Mammary epithelial cell (primary cell): ENCODE results near the gene HDDC3.

Experiments
- EZH2 ChIP-seq: IDR thresholded peaks from 2 replicates; pipeline ENCODE4 v1.6.1; 2012; ENCODE audit warnings: low read length, inconsistent platforms, borderline replicate concordance
- TF ChIP-seq, protein P1 (sequence below), 2 donors: IDR thresholded peaks in 1 of 2; conservative IDR thresholded peaks in 1 of 2; 2 replicates each; pipeline ENCODE4 v1.5.1; 2011 to 2012; ENCODE audit warnings: inconsistent platforms in 2 of 2, low read length in 2 of 2, mild to moderate bottlenecking in 2 of 2, control low read depth in 1 of 2, low read depth in 1 of 2; ENCODE audit not compliant: insufficient read depth in 1 of 2; ENCODE audit errors: extremely low read depth in 1 of 2

DNA sequence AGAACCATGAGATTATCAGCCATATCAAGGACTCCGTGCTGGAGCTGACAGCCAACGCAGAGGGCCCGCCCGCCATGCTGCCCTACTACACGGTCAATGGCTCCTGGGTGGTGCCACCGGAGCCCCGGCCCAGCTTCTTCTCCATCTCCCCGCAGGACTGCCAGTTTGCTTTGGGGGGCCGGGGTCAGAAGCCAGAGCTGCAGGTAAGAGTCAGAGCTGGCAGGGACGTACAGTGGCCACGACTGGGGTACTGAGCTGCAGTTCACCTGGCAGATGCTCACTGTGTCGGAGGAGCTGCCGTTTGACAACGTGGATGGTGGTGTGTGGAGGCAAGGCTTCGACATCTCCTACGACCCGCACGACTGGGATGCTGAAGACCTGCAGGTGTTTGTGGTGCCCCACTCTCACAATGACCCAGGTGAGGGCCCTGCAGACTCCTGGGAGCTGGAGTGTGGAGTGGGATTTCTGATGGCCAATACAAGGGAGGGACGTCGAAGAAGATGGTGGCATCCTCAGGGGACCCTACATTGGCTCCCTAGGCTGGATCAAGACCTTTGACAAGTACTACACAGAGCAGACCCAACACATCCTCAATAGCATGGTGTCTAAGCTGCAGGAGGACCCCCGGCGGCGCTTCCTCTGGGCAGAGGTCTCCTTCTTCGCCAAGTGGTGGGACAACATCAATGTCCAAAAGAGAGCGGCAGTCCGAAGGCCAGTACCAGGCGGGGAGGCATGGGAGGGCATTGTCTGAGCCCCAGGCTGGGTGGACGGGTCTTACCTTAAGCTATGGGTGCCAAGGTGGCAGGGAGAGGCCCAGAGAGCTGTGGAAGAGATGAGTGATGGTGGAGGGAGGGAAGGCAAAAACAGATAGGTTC, 26.8 kb downstream of the HDDC3 start:
- TF ChIP-seq, protein P1, sequence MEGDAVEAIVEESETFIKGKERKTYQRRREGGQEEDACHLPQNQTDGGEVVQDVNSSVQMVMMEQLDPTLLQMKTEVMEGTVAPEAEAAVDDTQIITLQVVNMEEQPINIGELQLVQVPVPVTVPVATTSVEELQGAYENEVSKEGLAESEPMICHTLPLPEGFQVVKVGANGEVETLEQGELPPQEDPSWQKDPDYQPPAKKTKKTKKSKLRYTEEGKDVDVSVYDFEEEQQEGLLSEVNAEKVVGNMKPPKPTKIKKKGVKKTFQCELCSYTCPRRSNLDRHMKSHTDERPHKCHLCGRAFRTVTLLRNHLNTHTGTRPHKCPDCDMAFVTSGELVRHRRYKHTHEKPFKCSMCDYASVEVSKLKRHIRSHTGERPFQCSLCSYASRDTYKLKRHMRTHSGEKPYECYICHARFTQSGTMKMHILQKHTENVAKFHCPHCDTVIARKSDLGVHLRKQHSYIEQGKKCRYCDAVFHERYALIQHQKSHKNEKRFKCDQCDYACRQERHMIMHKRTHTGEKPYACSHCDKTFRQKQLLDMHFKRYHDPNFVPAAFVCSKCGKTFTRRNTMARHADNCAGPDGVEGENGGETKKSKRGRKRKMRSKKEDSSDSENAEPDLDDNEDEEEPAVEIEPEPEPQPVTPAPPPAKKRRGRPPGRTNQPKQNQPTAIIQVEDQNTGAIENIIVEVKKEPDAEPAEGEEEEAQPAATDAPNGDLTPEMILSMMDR (conservative IDR thresholded peaks at IDR 0.05 in 1 of 2, IDR thresholded peaks at IDR 0.05 in 1 of 2; ENCODE audit: extremely low read depth in 1 of 2, insufficient read depth in 1 of 2, low read depth in 1 of 2, low read length in 2 of 2), result no peak
- no peak for TF ChIP-seq EZH2
